ENCODE data around the gene KLRK1. TPM values are rescaled to one million over a fixed set of nuclear protein-coding genes. Genes with fewer than 3 reads are reported as not detected.
A peak's percentile ranks its signal among the peaks of the same experiment; 100 is the strongest.

KLRK1 gene
- total and polyA plus RNA-seq, 2 donors (not counting 1 experiment from before 2014, with no cell fraction given) = 0.84 to 2.1 TPM

GRCh38 chr12:10362828-10363657 lies 26.8 kb downstream of the KLRK1 start:
- Histone ChIP-seq H2AFZ (ENCODE audit: insufficient read depth, low read depth, low read length, poor library complexity, severe bottlenecking) (peak overlapping the region; percentile 99), H3K27me3 (replicated peaks in 1 of 4; ENCODE audit: control extremely low read depth in 1 of 4, control insufficient read depth in 3 of 4, insufficient read depth in 4 of 4, low read length in 3 of 4) (no peaks in the 10 kb centered on the region), H4K20me1 (ENCODE audit: control insufficient read depth, insufficient read depth, low read length, poor library complexity, severe bottlenecking) (no peaks in the 10 kb centered on the region), H3K4me1 (ENCODE audit: control insufficient read depth in 2 of 2, insufficient read depth in 2 of 2, low read length in 2 of 2) (peaks cover 32 to 46% of the 10 kb centered on the region in 2 donors), H3K9me3 (ENCODE audit: control extremely low read depth in 1 of 3, control insufficient read depth in 2 of 3, insufficient read depth in 1 of 3, low read length in 2 of 3) (peaks cover 0 to 3% (median 0%) of the 10 kb centered on the region in 3 donors), H3K36me3 (replicated peaks in 1 of 2; ENCODE audit: control extremely low read depth in 1 of 2, control insufficient read depth in 1 of 2, extremely low read depth in 1 of 2, insufficient read depth in 2 of 2, low read length in 1 of 2) (no peaks in the 10 kb centered on the region), H3K27ac (ENCODE audit: low read length in 2 of 2) (peak overlapping the region in 1 of 2 donors; percentile 93), H3K4me2 (replicated peaks; ENCODE audit: low read depth, low read length, poor library complexity, severe bottlenecking) (peak overlapping the region; percentile 34), H3K9ac (ENCODE audit: low read length) (no peak overlapping the region), H3K79me2 (ENCODE audit: control insufficient read depth, insufficient read depth, low read length) (no peaks in the 10 kb centered on the region), H3K4me3 (ENCODE audit: control extremely low read depth in 1 of 5, extremely low read depth in 1 of 5, insufficient read depth in 1 of 5, low read depth in 2 of 5, low read length in 4 of 5) (no peak overlapping the region)
- Mint-ChIP-seq H3K9me3 (ENCODE audit: insufficient read depth) (no peaks in the 10 kb centered on the region), H3K4me3 (no peak overlapping the region), H3K4me1 (peaks cover 2% of the 10 kb centered on the region), H3K27me3 (peaks cover 3% of the 10 kb centered on the region), H3K27ac (peak overlapping the region; percentile 11)
- DNase-seq (peak; percentile 31), ATAC-seq (ENCODE audit: low read depth) (no peak)
- TF ChIP-seq CTCF (IDR thresholded peaks at IDR 0.05) (no peak), EZH2 (IDR thresholded peaks at IDR 0.05; ENCODE audit: borderline replicate concordance, insufficient read depth, low read depth, low read length, poor library complexity, severe bottlenecking) (no peak)
- CTCF ChIA-PET = no interaction called here
- 32% methylated on average over 3 of the region's 9 CpGs for WGBS (ENCODE audit: insufficient coverage)
- POLR2A ChIA-PET = interaction anchor here (0.6 kb wide), 2 partner anchors 207 to 1997 kb away, joined by 5 to 6 read pairs; no protein-coding TSS in a partner anchor
- intact Hi-C loops (cut with micrococcal nuclease) = no loop called here

- Histone ChIP-seq H4K20me1 (ENCODE audit: control insufficient read depth, insufficient read depth, low read length, poor library complexity, severe bottlenecking) (no peaks in the 10 kb centered on the region), H3K4me3 (ENCODE audit: control extremely low read depth in 1 of 5, extremely low read depth in 1 of 5, insufficient read depth in 1 of 5, low read depth in 2 of 5, low read length in 4 of 5) (no peak overlapping the region), H3K27me3 (replicated peaks in 1 of 4; ENCODE audit: control extremely low read depth in 1 of 4, control insufficient read depth in 3 of 4, insufficient read depth in 4 of 4, low read length in 3 of 4) (no peaks in the 10 kb centered on the region), H2AFZ (ENCODE audit: insufficient read depth, low read depth, low read length, poor library complexity, severe bottlenecking) (peak overlapping the region; percentile 99), H3K27ac (ENCODE audit: low read length in 2 of 2) (no peak overlapping the region), H3K4me2 (replicated peaks; ENCODE audit: low read depth, low read length, poor library complexity, severe bottlenecking) (peak overlapping the region; percentile 34), H3K79me2 (ENCODE audit: control insufficient read depth, insufficient read depth, low read length) (no peaks in the 10 kb centered on the region), H3K4me1 (ENCODE audit: control insufficient read depth in 2 of 2, insufficient read depth in 2 of 2, low read length in 2 of 2) (peaks cover 32 to 44% of the 10 kb centered on the region in 2 donors), H3K9ac (ENCODE audit: low read length) (no peak overlapping the region), H3K36me3 (replicated peaks in 1 of 2; ENCODE audit: control extremely low read depth in 1 of 2, control insufficient read depth in 1 of 2, extremely low read depth in 1 of 2, insufficient read depth in 2 of 2, low read length in 1 of 2) (no peaks in the 10 kb centered on the region), H3K9me3 (ENCODE audit: control extremely low read depth in 1 of 3, control insufficient read depth in 2 of 3, insufficient read depth in 1 of 3, low read length in 2 of 3) (peaks cover 0 to 7% (median 0%) of the 10 kb centered on the region in 3 donors)
- intact Hi-C loops (cut with micrococcal nuclease) = no loop called here
- no peak for DNase-seq
- peaks cover 3% of the 10 kb centered on the region for H3K27me3 Mint-ChIP-seq
- no peak for TF ChIP-seq CTCF (IDR thresholded peaks at IDR 0.05)
- no peak for TF ChIP-seq EZH2 (IDR thresholded peaks at IDR 0.05; ENCODE audit: borderline replicate concordance, insufficient read depth, low read depth, low read length, poor library complexity, severe bottlenecking)
- ChIA-PET CTCF (no interaction called here), POLR2A (interaction anchor here (0.6 kb wide), 2 partner anchors 206 to 1997 kb away, joined by 5 to 6 read pairs; no protein-coding TSS in a partner anchor)
- H3K4me1 Mint-ChIP-seq = peaks cover 2% of the 10 kb centered on the region
- H3K9me3 Mint-ChIP-seq (ENCODE audit: insufficient read depth) = no peaks in the 10 kb centered on the region
- no peak overlapping the region for H3K4me3 Mint-ChIP-seq
- H3K27ac Mint-ChIP-seq = peak overlapping the region; percentile 13
- 40% methylated on average over 1 of the region's 3 CpGs for WGBS (ENCODE audit: insufficient coverage)
- no peak for ATAC-seq (ENCODE audit: low read depth)
Observed at GRCh38 chr12:10362325-10362724, 27.5 kb downstream of the KLRK1 start.
